GM12874 (cell line): ENCODE data around the gene CRKL.

Experiments used
- TF ChIP-seq, protein P1 (sequence below): IDR thresholded peaks from 2 replicates; pipeline ENCODE4 v1.5.1; 2011; ENCODE audit warnings: low read depth, mild to moderate bottlenecking, control low read depth, low read length, moderate library complexity; ENCODE audit not compliant: insufficient read depth

CRKL gene

DNA sequence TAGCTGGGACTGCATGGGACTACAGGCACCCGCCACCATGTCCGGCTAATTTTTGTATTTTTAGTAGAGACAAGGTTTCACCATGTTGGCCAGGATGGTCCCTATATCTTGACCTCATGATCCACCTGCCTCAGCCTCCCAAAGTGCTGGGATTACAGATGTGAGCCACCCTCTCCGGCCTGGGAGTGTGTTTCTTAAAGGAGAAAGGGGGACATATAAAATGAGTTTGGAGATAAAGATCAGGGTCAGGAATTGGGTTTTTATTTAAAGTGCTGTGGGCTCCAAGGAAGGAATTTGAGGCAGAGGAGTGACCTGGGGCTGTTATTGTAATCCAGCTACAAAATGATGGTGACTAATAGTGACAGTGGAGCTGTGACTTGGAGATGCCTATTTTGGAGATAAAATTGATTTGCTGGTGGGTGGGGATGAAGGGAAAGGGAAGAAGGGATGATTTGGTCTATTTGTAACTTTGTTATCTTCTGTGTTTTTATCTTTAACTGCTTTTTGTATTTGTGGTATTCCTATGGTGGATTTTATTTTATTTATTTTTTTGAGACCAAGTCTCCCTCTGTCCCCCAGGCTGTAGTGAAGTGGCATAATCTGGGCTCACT, 5.0 kb downstream of the CRKL start:
- TF ChIP-seq, protein P1, sequence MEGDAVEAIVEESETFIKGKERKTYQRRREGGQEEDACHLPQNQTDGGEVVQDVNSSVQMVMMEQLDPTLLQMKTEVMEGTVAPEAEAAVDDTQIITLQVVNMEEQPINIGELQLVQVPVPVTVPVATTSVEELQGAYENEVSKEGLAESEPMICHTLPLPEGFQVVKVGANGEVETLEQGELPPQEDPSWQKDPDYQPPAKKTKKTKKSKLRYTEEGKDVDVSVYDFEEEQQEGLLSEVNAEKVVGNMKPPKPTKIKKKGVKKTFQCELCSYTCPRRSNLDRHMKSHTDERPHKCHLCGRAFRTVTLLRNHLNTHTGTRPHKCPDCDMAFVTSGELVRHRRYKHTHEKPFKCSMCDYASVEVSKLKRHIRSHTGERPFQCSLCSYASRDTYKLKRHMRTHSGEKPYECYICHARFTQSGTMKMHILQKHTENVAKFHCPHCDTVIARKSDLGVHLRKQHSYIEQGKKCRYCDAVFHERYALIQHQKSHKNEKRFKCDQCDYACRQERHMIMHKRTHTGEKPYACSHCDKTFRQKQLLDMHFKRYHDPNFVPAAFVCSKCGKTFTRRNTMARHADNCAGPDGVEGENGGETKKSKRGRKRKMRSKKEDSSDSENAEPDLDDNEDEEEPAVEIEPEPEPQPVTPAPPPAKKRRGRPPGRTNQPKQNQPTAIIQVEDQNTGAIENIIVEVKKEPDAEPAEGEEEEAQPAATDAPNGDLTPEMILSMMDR = no peak

DNA sequence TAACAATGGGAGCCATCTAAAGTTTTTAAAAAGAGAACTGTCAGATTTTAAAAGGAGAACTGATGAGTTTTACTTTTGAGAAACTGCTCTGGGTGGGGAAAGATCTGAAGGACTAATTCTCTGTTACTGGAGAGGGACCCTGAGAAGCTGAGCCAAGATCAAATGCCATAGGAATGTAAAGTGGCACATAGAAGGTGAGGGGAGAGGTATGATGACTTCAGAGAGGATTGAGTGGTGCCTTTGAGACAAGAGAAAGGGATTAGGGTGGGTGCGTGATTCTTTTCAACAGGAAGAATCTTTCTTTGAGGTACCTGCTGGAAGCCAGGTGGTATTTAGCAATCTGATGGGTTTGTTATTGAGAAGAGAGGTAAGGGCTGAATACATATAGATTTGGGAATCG, 9.0 kb downstream of the CRKL start:
- TF ChIP-seq, protein P1 = no peak

DNA sequence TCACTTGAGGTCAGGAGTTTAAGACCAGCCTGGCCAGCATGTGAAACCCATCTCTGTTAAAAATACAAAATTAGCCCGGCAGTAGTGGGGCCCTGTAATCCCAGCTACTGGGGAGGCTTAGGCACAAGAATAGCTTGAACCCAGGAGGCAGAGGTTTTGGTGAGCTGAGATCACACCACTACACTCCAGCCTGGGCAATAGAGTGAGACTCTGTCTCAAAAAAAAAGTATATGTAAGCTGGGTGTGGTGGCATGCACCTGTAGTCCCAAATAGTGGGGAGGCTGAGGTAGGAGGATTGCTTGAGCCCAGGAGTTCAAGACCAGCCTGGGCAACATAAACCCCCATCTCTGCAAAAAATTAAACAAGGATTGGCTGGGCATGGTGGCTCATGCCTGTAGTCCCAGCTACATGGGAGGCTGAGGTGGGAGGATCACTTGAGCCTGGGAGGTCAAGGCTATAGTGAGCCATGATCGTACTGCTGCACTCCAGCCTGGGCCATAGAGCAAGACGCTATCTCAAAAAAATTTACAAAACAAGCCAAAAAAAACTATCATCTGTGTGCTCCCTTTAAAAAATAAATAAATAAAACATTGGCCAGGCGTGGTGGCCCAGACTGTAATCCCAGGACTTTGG, 10.8 kb downstream of the CRKL start:
- TF ChIP-seq, protein P1 = no peak

DNA sequence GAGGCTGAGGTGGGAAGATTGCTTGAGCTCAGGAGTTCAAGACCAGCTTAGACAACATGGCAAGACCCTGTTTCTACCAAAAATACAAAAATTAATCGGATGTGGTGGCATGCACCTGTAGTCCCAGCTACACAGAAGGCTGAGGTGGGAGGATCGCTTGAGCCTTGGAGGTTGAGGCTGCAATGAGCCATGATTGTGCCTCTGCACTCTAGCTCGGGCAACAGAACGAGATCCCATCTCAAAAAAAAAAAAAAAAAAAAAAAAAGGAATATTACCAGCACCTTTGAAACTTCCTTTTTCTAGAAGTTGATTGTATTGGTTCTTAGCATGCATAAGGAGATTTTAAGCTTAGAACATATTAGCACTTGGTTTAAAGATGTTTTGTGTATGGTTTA, 11.4 kb downstream of the CRKL start:
- TF ChIP-seq, protein P1 = no peak

DNA sequence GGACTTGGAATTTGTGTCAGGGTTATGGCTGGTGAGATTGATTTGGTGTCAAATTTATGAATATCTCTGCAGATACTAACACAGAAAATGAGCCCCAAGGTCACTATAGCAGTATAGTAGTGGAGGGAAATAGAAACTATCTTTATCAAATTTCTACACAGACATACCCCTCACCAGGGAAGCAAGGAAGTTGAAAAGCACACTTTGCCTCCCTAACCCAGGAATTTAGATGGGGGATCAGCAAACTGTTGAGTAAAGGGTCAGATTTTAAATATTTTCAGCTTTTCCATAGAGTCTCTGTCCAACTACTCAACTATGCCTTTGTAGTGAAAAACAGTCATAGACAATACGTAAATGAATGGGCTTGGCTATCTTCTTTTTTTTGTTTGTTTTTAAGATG, 12.8 kb downstream of the CRKL start:
- TF ChIP-seq, protein P1 = no peak

DNA sequence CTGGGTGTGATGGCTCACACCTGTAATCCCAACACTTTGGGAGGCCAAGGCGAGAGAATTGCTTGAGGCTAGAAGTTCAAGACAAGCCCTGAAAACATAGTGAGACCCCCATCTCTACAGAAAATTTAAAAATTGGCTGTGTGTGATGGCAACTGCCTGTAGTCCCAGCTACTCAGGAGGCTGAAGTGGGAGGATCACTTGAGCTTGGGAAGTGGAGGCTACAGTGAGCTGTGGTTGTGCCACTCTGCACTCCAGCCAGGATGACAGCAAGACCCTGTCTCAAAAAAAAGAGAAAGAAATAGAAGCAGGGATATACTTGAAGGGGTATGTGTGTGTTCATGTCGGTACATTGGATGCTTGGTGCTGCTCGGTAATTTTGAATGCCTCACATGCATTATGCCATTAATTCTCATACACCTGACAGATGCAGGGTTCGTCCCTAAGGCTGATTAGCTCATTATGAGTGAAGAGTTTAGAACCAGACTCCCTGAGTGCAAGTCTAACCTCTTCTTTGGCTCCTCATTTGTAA, 14.0 kb downstream of the CRKL start:
- TF ChIP-seq, protein P1 = no peak

DNA sequence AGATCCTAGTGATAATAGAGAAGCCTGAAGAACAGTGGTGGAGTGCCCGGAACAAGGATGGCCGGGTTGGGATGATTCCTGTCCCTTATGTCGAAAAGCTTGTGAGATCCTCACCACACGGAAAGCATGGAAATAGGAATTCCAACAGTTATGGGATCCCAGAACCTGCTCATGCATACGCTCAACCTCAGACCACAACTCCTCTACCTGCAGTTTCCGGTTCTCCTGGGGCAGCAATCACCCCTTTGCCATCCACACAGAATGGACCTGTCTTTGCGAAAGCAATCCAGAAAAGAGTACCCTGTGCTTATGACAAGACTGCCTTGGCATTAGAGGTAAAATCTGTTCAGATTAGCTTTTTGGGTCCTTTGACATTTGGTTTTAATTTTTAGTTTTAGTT, 16.7 kb downstream of the CRKL start:
- TF ChIP-seq, protein P1 = no peak
